ENCODE data around the gene UTP25.

DNA sequence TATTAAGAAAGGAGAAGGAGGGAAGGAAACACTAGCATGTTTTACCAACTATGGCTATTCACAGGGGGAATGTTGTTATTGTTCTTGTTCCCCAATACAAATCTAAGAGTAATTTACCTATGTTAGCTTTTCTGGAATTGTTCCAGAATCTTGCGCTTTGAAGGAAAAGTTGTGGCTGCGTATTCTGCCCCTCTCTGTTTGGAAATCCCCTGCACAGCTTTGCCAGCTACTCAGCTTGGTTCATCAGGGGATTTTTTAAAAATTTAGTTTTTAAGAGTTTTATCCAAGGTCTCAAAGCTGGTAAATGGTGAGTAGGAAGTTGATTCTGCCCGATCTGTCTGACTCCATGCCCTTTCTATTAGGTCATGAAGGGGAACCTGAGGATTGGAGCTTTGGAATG lies 12.3 kb upstream of the UTP25 start:
- TF ChIP-seq, protein P1, sequence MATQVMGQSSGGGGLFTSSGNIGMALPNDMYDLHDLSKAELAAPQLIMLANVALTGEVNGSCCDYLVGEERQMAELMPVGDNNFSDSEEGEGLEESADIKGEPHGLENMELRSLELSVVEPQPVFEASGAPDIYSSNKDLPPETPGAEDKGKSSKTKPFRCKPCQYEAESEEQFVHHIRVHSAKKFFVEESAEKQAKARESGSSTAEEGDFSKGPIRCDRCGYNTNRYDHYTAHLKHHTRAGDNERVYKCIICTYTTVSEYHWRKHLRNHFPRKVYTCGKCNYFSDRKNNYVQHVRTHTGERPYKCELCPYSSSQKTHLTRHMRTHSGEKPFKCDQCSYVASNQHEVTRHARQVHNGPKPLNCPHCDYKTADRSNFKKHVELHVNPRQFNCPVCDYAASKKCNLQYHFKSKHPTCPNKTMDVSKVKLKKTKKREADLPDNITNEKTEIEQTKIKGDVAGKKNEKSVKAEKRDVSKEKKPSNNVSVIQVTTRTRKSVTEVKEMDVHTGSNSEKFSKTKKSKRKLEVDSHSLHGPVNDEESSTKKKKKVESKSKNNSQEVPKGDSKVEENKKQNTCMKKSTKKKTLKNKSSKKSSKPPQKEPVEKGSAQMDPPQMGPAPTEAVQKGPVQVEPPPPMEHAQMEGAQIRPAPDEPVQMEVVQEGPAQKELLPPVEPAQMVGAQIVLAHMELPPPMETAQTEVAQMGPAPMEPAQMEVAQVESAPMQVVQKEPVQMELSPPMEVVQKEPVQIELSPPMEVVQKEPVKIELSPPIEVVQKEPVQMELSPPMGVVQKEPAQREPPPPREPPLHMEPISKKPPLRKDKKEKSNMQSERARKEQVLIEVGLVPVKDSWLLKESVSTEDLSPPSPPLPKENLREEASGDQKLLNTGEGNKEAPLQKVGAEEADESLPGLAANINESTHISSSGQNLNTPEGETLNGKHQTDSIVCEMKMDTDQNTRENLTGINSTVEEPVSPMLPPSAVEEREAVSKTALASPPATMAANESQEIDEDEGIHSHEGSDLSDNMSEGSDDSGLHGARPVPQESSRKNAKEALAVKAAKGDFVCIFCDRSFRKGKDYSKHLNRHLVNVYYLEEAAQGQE (IDR thresholded peaks at IDR 0.05; ENCODE audit: insufficient read depth in 1 of 2, low read depth in 2 of 2, low read length in 1 of 2): no peak
- TF ChIP-seq POLR2AphosphoS5 (IDR thresholded peaks at IDR 0.05; ENCODE audit: low read depth, low read length): no peak
- TF ChIP-seq, protein P2, sequence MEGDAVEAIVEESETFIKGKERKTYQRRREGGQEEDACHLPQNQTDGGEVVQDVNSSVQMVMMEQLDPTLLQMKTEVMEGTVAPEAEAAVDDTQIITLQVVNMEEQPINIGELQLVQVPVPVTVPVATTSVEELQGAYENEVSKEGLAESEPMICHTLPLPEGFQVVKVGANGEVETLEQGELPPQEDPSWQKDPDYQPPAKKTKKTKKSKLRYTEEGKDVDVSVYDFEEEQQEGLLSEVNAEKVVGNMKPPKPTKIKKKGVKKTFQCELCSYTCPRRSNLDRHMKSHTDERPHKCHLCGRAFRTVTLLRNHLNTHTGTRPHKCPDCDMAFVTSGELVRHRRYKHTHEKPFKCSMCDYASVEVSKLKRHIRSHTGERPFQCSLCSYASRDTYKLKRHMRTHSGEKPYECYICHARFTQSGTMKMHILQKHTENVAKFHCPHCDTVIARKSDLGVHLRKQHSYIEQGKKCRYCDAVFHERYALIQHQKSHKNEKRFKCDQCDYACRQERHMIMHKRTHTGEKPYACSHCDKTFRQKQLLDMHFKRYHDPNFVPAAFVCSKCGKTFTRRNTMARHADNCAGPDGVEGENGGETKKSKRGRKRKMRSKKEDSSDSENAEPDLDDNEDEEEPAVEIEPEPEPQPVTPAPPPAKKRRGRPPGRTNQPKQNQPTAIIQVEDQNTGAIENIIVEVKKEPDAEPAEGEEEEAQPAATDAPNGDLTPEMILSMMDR (IDR thresholded peaks at IDR 0.05): no peak
- no peak for TF ChIP-seq SIN3A (IDR thresholded peaks at IDR 0.05; ENCODE audit: borderline replicate concordance, insufficient read depth, low read depth, low read length)

All from Panc1 (cell line).